ENCODE data around the gene DUSP18. TPM values are rescaled to one million over a fixed set of nuclear protein-coding genes. Genes with fewer than 3 reads are reported as not detected.
"Not testable (repeated sequence)": the region's sequence is repeated elsewhere in the genome, so short reads cannot be mapped to it uniquely, and the experiment has no call there.

Gene DUSP18
- total RNA-seq, 2 donors from 2014 or later = 9.6 to 9.7 TPM

DNA sequence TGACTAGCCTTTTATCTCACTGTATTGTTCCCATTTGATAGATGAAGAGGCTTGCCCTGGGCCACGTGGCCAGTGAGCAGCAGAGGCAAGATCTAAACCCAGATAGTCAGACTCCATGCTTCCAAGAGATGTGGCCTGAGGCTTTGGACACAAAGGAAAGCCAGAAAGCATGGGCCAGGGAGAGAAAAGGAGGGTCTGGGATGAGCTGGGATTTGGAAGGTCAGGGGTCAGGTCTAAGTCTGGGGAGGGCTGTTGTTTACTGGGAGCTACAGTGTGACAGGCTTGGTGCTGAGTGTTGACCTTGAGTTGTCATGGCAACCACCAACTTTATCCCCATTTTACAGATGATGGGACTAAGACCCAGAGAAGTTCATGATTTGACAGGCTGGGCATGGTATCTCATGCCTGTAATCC, 30.0 kb downstream of the DUSP18 start:
- no peaks in the 10 kb centered on the region for H3K9me3 Mint-ChIP-seq
- peaks cover 10% of the 10 kb centered on the region for H3K4me1 Mint-ChIP-seq
- peak overlapping the region; percentile 85 for H3K4me3 Mint-ChIP-seq
- peak overlapping the region; percentile 15 for H3K27ac Mint-ChIP-seq
- H3K36me3 Mint-ChIP-seq (ENCODE audit: low read depth) = no peaks in the 10 kb centered on the region
- no peak for ATAC-seq (replicated peaks)
- H3K27me3 Mint-ChIP-seq = no peaks in the 10 kb centered on the region

DNA sequence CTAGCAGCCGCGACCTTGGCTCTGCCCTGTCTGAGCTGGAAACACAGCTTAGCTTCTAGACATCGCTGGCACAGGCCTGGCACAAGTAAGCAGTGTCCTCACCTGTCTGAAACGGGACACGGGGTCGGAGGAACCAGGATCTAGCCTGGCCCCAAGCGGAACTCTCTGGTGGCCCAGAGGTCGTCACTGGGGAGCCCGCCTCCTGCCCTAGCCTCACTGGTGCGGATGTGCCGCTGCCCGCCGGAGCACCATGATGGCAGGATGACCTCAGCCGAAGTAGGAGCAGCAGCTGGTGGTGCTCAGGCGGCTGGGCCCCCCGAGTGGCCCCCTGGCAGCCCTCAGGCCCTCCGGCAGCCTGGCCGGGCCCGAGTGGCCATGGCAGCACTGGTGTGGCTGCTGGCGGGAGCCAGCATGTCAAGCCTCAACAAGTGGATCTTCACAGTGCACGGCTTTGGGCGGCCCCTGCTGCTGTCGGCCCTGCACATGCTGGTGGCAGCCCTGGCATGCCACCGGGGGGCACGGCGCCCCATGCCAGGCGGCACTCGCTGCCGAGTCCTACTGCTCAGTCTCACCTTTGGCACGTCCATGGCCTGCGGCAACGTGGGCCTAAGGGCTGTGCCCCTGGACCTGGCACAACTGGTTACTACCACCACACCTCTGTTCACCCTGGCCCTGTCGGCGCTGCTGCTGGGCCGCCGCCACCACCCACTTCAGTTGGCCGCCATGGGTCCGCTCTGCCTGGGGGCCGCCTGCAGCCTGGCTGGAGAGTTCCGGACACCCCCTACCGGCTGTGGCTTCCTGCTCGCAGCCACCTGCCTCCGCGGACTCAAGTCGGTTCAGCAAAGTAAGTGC, 31.2 kb downstream of the DUSP18 start:
- no peaks in the 10 kb centered on the region for H3K27me3 Mint-ChIP-seq
- peaks cover 10% of the 10 kb centered on the region for H3K4me1 Mint-ChIP-seq
- H3K36me3 Mint-ChIP-seq (ENCODE audit: low read depth) = no peaks in the 10 kb centered on the region
- no peaks in the 10 kb centered on the region for H3K9me3 Mint-ChIP-seq
- ATAC-seq (replicated peaks) = peak; percentile 3
- H3K4me3 Mint-ChIP-seq = peak overlapping the region; percentile 85
- H3K27ac Mint-ChIP-seq = peak overlapping the region; percentile 82

GRCh38 chr22:30635273-30636225, 32.1 kb downstream of the DUSP18 start, which contains the start of gene SLC35E4:
Gene SLC35E4 (plus strand): TSS chr22:30635781. CDS start chr22:30636451, 670 bp downstream.
- Mint-ChIP-seq H3K27me3 (no peaks in the 10 kb centered on the region), H3K36me3 (ENCODE audit: low read depth) (no peaks in the 10 kb centered on the region), H3K4me3 (peak within 1 kb of the TSS; percentile 85), H3K9me3 (no peaks in the 10 kb centered on the region), H3K27ac (peak within 1 kb of the TSS; percentile 94), H3K4me1 (peaks cover 10% of the 10 kb centered on the region)
- peak; percentile 81 for ATAC-seq (replicated peaks)

DNA sequence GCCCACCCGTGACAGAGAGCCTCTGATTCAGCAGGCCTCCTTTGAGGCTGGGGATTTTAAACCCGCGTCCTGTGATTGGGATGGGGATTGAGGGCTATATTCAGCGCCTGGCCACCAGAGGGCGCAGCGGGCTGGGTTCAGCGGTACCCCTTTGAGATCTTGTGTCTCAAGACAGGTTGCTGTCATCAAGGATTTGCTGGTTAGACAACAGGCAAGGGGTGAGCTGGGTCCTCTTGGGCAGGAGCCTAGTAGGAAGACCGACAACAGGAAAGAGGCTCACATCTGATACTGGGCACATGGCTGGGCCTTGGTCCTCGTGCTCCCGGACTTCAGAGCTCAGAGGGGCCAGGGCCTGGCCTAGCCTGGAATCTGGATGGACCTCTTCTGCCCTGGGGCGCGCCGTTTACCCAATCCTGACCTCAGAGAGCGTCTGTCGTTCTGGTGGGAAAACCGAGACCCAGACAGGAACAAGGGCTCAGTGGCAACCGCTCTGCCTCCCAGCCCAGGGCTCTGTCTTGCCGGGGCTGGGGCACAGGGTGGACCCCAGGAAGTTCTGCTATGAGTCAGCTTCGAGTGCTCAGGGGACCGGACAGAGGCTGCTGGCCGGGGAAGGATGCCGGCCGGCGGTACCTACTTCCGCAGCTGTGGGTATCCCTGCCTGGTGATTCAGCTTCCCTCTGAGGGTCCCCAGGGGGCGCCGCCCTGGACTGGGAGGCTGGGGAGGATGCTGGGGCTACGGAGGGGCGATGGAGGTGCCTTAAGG, 33.0 kb downstream of the DUSP18 start:
- Mint-ChIP-seq H3K4me1 (peaks cover 10% of the 10 kb centered on the region), H3K4me3 (peak overlapping the region; percentile 85), H3K9me3 (no peaks in the 10 kb centered on the region), H3K36me3 (ENCODE audit: low read depth) (no peaks in the 10 kb centered on the region), H3K27me3 (no peaks in the 10 kb centered on the region), H3K27ac (peak overlapping the region; percentile 94)
- peak; percentile 79 for ATAC-seq (replicated peaks)

- H3K9me3 Mint-ChIP-seq; ATAC-seq (replicated peaks); H3K4me3 Mint-ChIP-seq; H3K27ac Mint-ChIP-seq; H3K36me3 Mint-ChIP-seq (ENCODE audit: low read depth); H3K27me3 Mint-ChIP-seq; H3K4me1 Mint-ChIP-seq: not testable (repeated sequence)
Observed at GRCh38 chr22:30631469-30631868, 36.2 kb downstream of the DUSP18 start.

DNA sequence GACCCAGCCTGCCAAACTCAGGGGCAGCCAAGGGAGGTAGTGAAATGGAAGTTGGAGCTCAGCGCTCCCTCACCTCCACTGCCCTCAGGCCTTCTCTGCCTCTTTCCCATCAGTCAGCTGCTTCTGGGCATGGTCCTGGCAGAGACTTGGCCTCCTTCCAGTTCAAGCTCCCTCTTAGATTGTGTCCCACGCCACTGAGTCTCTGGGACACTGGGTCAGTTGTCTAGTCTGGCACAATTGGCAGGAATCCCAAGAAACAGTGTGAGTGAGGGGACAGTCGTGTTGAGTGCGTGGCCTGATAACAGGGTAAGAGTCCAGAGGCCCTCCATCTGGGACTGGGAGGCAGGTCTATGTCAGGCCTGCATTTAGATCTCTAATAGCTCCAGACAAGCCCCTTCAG, 39.2 kb downstream of the DUSP18 start:
- Mint-ChIP-seq H3K36me3 (ENCODE audit: low read depth) (no peaks in the 10 kb centered on the region), H3K27me3 (no peaks in the 10 kb centered on the region), H3K4me1 (no peaks in the 10 kb centered on the region), H3K27ac (no peak overlapping the region), H3K9me3 (no peaks in the 10 kb centered on the region), H3K4me3 (no peak overlapping the region)
- no peak for ATAC-seq (replicated peaks)

- Mint-ChIP-seq H3K9me3 (no peaks in the 10 kb centered on the region), H3K4me3 (no peak overlapping the region), H3K36me3 (ENCODE audit: low read depth) (no peaks in the 10 kb centered on the region), H3K27me3 (no peaks in the 10 kb centered on the region), H3K4me1 (no peaks in the 10 kb centered on the region), H3K27ac (no peak overlapping the region)
- ATAC-seq (replicated peaks) = no peak
Observed at GRCh38 chr22:30627471-30627870, 40.2 kb downstream of the DUSP18 start.

GRCh38 chr22:30626413-30626812, 41.3 kb downstream of the DUSP18 start:
- Mint-ChIP-seq H3K27me3 (no peaks in the 10 kb centered on the region), H3K4me3 (no peak overlapping the region), H3K4me1 (no peaks in the 10 kb centered on the region), H3K9me3 (no peaks in the 10 kb centered on the region), H3K36me3 (ENCODE audit: low read depth) (no peaks in the 10 kb centered on the region), H3K27ac (peak overlapping the region; percentile 58)
- ATAC-seq (replicated peaks) = no peak

DNA sequence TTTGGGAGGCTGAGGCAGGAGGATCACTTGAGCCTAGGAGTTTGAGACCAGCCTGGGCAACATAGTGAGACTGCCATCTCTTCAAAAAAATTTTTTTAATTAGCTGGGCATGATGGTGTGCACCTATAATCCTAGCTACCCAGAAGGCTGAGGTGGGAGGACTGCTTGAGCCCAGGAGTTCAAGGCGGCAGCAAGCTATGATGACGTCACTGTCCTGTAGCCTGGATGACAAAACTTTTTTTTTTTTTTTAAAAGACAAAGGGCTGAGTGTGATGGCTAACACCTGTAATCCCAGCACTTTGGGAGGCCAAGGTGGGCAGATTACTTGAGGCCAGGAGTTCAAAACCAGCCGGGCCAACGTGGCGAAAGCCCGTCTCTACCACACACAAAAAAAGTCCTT, 47.8 kb downstream of the DUSP18 start:
- not testable (repeated sequence) for H3K27me3 Mint-ChIP-seq

DNA sequence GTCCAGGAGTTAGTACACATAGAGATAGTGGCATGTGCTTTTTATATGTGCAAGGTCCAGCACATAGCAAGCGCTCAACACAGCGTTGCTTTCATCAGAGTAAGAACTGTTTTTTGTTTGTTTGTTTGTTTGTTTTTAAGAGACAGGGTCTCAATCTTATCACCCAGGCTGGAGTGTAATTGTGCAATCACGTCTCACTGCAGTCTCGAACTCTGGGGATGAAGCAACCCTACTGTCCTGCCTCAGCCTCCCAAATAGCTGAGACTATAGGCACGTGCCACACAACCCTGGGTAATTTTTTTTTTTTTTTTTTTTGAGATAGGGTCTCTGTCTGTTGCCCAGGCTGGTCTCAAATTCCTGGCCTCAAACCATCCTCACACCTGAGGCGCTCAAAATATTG, 49.9 kb downstream of the DUSP18 start:
- no peak for ATAC-seq (replicated peaks)
- no peaks in the 10 kb centered on the region for H3K4me1 Mint-ChIP-seq
- no peaks in the 10 kb centered on the region for H3K9me3 Mint-ChIP-seq
- H3K27ac Mint-ChIP-seq = no peak overlapping the region
- H3K4me3 Mint-ChIP-seq = no peak overlapping the region
- peaks cover 4% of the 10 kb centered on the region for H3K27me3 Mint-ChIP-seq
- H3K36me3 Mint-ChIP-seq (ENCODE audit: low read depth) = no peaks in the 10 kb centered on the region

More for the DNA sequence above, 47.8 kb downstream of the DUSP18 start:
- not testable (repeated sequence) for H3K9me3 Mint-ChIP-seq; H3K4me1 Mint-ChIP-seq; H3K36me3 Mint-ChIP-seq (ENCODE audit: low read depth); H3K4me3 Mint-ChIP-seq; ATAC-seq (replicated peaks); H3K27ac Mint-ChIP-seq

- Mint-ChIP-seq H3K9me3 (no peaks in the 10 kb centered on the region), H3K27ac (no peak overlapping the region), H3K36me3 (ENCODE audit: low read depth) (no peaks in the 10 kb centered on the region), H3K27me3 (peaks cover 4% of the 10 kb centered on the region), H3K4me3 (no peak overlapping the region), H3K4me1 (no peaks in the 10 kb centered on the region)
- ATAC-seq (replicated peaks) = no peak
Observed at GRCh38 chr22:30615543-30615954, 52.1 kb downstream of the DUSP18 start.

DNA sequence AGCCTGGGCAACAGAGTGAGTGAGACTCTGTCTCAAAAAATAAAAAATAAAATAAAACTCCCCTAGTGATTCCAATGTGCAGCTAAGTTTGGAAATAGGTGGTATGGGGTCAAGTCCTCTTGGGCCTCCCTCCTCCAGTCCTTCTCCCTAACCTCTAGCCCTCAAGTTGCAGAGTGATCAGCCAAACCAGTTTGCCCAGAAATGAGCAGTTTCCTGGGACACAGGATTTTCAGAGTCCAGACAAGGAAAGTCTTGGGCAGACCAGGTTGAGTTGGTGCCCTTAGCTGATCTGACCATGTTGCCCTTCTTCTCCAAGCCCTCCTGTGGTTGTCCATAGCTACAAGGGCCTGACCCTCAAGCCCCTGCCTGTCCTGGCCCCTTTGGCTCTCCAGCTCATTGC, 52.8 kb downstream of the DUSP18 start:
- Mint-ChIP-seq H3K27ac (no peak overlapping the region), H3K9me3 (no peaks in the 10 kb centered on the region), H3K4me3 (no peak overlapping the region), H3K27me3 (peaks cover 4% of the 10 kb centered on the region), H3K4me1 (no peaks in the 10 kb centered on the region), H3K36me3 (ENCODE audit: low read depth) (no peaks in the 10 kb centered on the region)
- ATAC-seq (replicated peaks) = no peak

- H3K4me3 Mint-ChIP-seq = no peak overlapping the region
- H3K27ac Mint-ChIP-seq = no peak overlapping the region
- peaks cover 5% of the 10 kb centered on the region for H3K4me1 Mint-ChIP-seq
- no peak for ATAC-seq (replicated peaks)
- no peaks in the 10 kb centered on the region for H3K36me3 Mint-ChIP-seq (ENCODE audit: low read depth)
- peaks cover 4% of the 10 kb centered on the region for H3K27me3 Mint-ChIP-seq
- H3K9me3 Mint-ChIP-seq = no peaks in the 10 kb centered on the region
Observed at GRCh38 chr22:30614268-30614667, 53.4 kb downstream of the DUSP18 start.

DNA sequence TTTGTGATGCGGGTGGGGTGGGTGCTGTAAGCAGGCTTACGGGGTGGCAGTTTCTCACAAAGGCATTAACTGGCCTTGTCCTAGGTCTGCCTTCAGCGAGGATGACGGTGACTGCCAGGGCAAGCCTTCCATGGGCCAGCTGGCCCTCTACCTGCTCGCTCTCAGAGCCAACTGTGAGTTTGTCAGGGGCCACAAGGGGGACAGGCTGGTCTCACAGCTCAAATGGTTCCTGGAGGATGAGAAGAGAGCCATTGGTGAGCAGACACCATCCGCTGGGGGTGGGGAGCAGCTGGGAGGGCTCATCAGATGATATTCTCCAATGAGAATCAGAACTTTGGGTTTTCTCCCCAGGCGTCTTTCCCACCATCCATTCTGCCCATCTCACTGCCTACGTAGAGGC, 54.9 kb downstream of the DUSP18 start:
- no peak for ATAC-seq (replicated peaks)
- H3K27me3 Mint-ChIP-seq = peaks cover 4% of the 10 kb centered on the region
- peaks cover 7% of the 10 kb centered on the region for H3K4me1 Mint-ChIP-seq

More for the DNA sequence above, 54.9 kb downstream of the DUSP18 start:
- H3K9me3 Mint-ChIP-seq = no peaks in the 10 kb centered on the region
- no peak overlapping the region for H3K4me3 Mint-ChIP-seq
- no peaks in the 10 kb centered on the region for H3K36me3 Mint-ChIP-seq (ENCODE audit: low read depth)
- no peak overlapping the region for H3K27ac Mint-ChIP-seq

Data from activated T-helper 17 cell treated with anti-CD3 and anti-CD28 coated beads, Interleukin-2, amount 50 U/mL, for 72 hours (primary cell).